GM10847 (cell line): ENCODE measurements around the gene OR2T1.

Experiments
- POLR2A ChIP-seq: IDR thresholded peaks from 2 replicates; pipeline ENCODE4 v1.6.1; 2011; ENCODE audit not compliant: insufficient read length; ENCODE audit errors: extremely low read depth

Gene OR2T1, protein sequence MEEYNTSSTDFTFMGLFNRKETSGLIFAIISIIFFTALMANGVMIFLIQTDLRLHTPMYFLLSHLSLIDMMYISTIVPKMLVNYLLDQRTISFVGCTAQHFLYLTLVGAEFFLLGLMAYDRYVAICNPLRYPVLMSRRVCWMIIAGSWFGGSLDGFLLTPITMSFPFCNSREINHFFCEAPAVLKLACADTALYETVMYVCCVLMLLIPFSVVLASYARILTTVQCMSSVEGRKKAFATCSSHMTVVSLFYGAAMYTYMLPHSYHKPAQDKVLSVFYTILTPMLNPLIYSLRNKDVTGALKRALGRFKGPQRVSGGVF

DNA sequence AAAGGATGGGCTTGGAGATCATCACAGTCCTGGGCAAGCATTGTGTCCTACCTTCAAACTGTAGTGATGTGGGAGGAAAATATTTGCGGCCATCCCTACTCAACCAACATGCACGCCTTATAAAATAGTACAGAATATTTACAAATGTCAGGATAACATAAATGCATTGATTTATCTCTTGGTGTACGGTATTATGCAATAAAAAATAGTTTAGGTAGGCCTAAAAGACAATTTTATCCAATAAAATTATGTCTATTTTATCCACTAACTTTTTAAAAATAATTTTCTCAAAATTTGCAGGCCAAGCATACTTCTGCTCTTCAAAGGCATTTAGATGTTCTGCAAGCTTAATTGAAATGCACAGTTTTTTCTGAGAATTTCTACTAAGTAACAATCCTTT, at the start of gene OR2T1:
Gene OR2T1, plus strand, starts transcription at position 301 of the 400 bp plus-strand sequence. CDS start 3,100 bp downstream, outside the sequence.
- TF ChIP-seq POLR2A, result no peak

GRCh38 chr1:248359415-248359814, 43.4 kb upstream of the OR2T1 start:
- TF ChIP-seq POLR2A, result no peak

- no peak for TF ChIP-seq POLR2A
Observed at GRCh38 chr1:248361121-248361715, 41.6 kb upstream of the OR2T1 start, which contains the start of gene OR2T4. Gene OR2T4, plus strand, starts transcription at chr1:248361665. Its CDS starts 0 bp downstream, at chr1:248361665.

GRCh38 chr1:248366609-248367008, 36.2 kb upstream of the OR2T1 start:
- no peak for TF ChIP-seq POLR2A

- TF ChIP-seq POLR2A, result no peak
Observed at GRCh38 chr1:248372394-248372793, 30.5 kb upstream of the OR2T1 start.

GRCh38 chr1:248373761-248374160, 29.1 kb upstream of the OR2T1 start:
- TF ChIP-seq POLR2A, result no peak

DNA sequence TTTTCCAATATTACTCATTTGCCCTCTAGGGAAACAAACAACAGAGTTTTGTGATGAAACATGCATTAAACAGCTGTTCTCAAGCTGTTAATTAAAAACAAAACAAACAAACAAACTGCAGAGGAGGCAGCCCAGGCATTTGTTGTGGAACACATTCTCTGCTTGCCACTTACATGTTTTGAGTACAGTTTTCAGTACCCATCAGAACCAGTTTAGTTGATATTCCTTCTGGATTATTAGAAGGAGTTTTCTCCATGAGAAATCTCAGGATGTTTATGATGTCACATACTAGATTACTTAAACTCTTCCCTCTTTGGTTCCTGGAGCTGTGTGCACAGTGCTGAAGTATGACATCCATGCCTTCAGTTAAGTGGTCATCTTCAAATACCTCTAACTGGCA, 27.4 kb upstream of the OR2T1 start, which contains the start of gene OR2T6:
Gene OR2T6, plus strand, starts transcription at position 301 of the 400 bp plus-strand sequence. CDS start 11,863 bp downstream, outside the sequence.
- TF ChIP-seq POLR2A, result no peak

DNA sequence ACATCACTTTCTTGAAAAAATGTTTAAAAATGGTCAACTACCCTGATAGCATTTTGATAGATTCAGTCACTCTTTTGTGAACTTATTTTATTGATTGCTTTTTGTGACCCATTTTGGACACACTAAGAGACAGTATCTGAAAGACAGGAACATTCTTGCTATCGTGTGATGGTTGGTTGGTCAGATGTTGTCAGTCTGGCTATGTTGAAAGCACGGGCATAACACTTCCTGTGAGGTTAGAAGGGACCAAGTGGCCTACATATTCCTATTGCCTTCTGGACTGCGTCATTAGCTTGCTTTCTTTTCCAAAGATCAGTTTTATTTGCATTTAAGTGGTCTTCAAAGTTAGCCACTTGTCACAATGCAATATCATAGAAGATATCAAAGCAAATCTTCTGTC, 25.9 kb upstream of the OR2T1 start:
- TF ChIP-seq POLR2A, result no peak

GRCh38 chr1:248380854-248381253, 22.0 kb upstream of the OR2T1 start:
- TF ChIP-seq POLR2A, result no peak

DNA sequence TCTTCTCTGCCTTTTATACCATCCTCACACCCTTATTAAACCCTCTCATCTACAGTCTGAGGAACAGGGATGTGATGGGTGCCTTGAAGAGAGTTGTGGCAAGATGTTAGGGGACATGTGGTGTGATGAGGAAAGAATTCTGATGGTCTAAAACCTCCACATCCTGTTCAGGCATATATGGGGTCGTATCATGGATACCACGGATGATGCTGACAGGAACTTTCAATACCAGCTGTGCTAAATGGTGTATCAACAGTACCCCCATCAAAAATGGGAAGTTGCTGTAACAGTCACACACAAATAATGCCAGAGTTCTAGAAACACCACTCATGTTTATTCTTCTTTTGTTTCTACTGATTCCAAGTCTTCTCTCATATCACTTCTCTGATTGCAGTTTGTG, 14.4 kb upstream of the OR2T1 start:
- TF ChIP-seq POLR2A, result no peak

DNA sequence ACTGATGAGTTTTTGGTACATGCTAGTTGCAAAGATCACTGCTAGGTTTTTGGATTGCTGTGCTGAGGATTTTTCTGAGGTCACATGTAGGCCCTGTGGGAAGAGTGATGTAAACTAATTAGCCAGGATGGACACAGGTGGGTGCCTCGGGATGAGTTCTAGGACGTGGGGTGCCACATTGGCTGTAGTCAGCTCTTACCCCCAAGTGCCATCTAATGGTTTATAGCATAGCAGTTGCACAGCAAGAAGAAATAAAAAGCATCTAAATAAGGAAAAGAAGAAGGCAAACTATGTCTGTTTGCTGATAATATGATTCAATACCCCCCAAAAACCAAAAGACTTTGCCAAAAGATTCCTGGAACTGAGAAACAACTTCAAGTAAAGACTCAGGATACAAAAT, 9.8 kb upstream of the OR2T1 start:
- no peak for TF ChIP-seq POLR2A

- no peak for TF ChIP-seq POLR2A
Observed at GRCh38 chr1:248404024-248404423, 1.2 kb downstream of the OR2T1 start.

DNA sequence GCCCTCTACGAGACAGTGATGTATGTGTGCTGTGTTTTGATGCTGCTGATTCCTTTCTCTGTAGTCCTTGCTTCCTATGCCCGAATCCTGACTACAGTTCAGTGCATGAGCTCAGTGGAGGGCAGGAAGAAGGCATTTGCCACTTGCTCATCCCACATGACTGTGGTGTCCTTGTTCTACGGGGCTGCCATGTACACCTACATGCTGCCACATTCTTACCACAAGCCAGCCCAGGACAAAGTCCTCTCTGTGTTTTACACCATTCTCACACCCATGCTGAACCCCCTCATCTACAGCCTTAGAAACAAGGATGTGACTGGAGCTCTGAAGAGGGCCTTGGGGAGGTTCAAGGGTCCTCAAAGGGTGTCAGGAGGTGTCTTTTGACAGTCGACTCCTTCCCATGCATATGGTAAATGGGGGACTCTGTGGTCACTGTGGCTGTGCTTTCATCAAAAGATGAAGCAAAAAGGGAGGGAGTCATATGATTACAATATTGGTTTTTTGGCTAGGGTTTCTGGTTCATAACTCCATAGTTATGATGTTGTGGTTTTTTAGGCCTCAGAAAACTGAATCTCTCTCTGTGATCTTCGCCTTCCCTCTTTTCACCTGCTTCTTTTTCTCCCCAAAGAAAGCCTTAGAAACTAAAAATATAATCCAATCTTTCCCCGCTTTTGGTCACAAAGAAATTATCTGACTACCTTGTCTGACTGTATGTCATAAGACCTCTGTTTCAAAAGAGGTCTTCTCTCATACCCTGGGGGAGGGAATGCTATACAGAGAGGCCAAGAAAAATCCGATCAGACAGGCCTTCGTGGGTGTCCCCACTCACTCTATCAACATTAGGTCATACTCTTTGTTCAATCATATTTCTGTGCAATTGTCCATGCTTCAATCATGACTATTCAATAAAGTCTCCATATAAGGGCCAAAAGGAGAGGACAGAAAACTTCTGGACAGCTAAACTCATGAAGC, 4.2 kb downstream of the OR2T1 start:
- TF ChIP-seq POLR2A, result no peak

DNA sequence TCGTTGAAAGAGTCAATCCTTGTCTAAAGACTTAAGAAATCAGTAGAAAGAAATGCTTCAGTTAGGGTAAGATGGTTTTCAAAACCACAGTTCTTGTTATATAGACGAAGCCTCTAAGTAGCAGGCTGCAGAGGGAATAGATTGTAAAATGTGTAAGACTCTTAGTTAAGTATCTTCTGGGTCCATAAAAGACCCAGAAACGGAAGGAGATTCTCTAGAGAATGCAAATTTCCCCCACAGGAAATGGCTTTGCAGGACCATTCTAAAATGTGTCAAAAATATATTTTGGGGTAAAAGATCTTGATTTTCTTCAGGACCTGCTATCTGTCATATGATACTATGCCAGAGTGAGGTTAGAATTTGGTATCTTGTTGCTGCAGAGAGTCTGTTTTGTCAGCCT, 13.4 kb downstream of the OR2T1 start:
- no peak for TF ChIP-seq POLR2A

- TF ChIP-seq POLR2A, result no peak
Observed at GRCh38 chr1:248417854-248418253, 15.0 kb downstream of the OR2T1 start.
